Cardiac fibroblast (primary cell): ENCODE measurements around the gene BTG4.

Source experiments
- DNase-seq, 2 donors: peaks; one replicate each; pipeline versions ENCODE4 v3.0.0 to v3.0.0-alpha.2; 2010; ENCODE audit warnings: low read depth in 2 of 2
- H3K4me3 ChIP-seq, 2 donors: replicated peaks in 1 of 2; 1 replicate in 1 of 2; 2 replicates in 1 of 2; pipeline ENCODE4 v1.5.1; 2011; ENCODE audit warnings: low read depth in 2 of 2, low read length in 2 of 2, mild to moderate bottlenecking in 2 of 2, moderate library complexity in 1 of 2
- TF ChIP-seq, protein P1 (sequence below): IDR thresholded peaks from one replicate; pipeline ENCODE4 v1.5.1; 2011; ENCODE audit warnings: low read depth, mild to moderate bottlenecking, low read length, inconsistent platforms

Gene BTG4

DNA sequence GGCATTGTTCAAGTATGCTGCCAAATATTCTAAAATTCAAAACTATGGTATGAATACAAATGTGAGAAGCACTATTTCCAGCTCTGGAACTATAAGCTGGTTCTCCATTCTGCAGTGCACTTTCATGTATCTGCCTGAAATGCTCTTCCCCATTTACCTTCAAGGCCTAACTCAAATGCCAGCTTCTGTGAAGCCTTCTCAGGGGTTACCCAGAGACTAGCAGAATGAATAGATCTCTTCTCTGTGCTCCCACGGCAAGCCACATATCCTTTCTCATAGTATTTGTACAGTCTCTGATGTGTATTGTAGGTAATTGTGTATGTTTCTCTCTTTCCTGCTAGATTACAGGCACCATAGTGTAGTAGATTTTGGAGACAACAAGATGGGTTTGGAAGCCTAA is 6.5 kb upstream of the BTG4 start:
- DNase-seq = no peak
- TF ChIP-seq, protein P1, sequence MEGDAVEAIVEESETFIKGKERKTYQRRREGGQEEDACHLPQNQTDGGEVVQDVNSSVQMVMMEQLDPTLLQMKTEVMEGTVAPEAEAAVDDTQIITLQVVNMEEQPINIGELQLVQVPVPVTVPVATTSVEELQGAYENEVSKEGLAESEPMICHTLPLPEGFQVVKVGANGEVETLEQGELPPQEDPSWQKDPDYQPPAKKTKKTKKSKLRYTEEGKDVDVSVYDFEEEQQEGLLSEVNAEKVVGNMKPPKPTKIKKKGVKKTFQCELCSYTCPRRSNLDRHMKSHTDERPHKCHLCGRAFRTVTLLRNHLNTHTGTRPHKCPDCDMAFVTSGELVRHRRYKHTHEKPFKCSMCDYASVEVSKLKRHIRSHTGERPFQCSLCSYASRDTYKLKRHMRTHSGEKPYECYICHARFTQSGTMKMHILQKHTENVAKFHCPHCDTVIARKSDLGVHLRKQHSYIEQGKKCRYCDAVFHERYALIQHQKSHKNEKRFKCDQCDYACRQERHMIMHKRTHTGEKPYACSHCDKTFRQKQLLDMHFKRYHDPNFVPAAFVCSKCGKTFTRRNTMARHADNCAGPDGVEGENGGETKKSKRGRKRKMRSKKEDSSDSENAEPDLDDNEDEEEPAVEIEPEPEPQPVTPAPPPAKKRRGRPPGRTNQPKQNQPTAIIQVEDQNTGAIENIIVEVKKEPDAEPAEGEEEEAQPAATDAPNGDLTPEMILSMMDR = no peak
- no peak overlapping the region for H3K4me3 ChIP-seq

DNA sequence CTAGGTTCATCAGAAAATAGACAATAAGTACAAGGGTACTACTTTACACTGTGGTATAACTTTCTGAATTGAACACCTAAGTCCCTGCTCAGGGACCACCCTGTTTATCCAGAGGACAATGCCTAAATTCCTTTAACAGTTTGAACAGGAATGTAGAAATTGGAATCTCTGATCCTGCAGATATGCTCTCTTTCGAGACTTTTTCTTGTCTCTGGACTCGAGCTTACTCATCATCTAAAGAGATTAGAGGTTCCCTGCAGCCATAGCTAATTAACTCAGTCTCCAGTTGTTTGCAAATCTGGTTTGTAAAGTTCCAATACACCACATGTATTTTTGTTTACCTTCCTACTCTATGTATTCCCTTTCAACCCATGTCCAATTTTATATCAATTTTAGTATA is 3.4 kb upstream of the BTG4 start:
- no peak overlapping the region for H3K4me3 ChIP-seq
- TF ChIP-seq, protein P1 = no peak

DNA sequence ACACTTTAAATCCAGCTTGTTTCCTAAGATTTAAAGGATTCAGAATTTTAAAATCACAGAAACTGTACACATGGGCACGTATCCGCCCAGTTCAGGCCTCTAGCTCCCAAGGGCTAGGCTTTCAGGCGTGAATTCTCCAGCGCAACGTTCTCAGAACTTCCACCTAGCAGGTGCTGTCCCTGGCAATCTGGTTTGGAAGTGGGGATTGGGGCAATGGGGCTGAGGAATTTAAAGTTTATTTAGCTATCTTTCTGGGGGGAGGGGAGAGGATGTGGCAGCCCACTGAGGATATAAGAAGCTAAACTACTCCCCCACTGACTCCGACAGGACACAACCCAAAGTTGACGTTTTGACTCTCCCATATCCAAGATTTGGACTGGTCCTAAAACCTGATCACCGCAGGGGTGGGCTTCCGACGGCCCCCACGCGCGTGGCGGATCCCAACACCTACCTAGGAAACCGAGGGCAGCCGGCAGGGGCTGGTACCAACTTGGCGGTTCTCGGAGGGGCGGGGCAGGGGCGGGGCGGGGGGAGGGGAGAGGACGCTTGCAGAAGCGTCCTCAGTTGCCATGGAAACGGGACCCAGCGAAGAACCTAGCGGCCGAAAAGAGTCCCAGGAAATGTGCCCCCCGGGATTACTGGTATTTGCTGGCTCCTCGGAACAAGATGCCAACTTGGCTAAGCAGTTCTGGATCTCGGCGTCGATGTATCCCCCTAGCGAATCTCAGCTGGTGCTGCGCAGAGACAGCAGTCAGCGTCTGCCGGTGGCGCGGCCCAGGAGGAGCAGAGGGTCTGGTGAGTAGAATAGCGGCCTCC is 2.2 kb upstream of the BTG4 start, which contains the start of gene HOATZ:
Gene HOATZ, plus strand, starts transcription at position 563 of the 816 bp plus-strand sequence. Its CDS starts 7 bp downstream, at position 570.
- TF ChIP-seq, protein P1 = peak; percentile 22
- peak; percentile 13 to 18 for DNase-seq
- peak within 1 kb of the TSS in 1 of 2 donors; percentile 19 for H3K4me3 ChIP-seq

More for the DNA sequence above, 3.4 kb upstream of the BTG4 start:
- DNase-seq = no peak

DNA sequence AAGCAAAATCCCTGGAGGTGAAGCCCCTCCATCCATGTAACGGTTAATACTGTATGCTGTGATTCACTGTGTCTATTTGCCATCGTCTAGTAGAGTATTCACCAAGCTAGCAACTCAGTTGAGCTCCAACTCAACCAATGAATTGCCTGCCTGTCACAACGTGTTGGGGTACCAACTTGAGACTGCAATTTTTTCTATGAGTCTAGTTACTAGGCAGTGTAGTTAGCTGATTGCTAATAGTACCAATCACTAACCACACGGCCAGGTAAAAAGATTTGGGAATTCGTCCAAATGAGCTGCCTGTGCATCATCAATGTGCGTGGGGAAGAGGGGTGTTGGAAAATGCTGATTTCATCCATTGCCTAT is 1.0 kb upstream of the BTG4 start:
- H3K4me3 ChIP-seq = no peak overlapping the region
- TF ChIP-seq, protein P1 = no peak
- DNase-seq = no peak

DNA sequence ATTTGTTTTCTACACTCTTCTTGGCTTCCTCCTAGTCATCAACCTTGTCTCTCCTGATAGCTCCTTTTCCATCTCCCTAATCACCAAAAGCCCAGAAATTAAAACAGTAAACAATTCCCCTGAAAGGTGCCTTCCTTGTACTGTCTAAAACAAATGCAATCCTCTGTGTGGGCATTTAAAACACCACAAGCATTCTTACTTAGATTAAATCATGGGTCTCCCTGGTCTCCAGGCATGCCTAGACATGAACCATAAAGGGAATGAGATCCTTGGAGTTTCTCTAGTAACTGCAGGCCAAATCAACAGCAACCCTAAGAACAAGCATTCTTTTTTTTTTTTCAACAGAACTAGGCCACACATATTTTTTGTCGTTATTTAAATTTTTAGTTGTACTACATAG is 1.9 kb downstream of the BTG4 start:
- no peak for DNase-seq
- TF ChIP-seq, protein P1 = no peak
- H3K4me3 ChIP-seq = no peak overlapping the region

DNA sequence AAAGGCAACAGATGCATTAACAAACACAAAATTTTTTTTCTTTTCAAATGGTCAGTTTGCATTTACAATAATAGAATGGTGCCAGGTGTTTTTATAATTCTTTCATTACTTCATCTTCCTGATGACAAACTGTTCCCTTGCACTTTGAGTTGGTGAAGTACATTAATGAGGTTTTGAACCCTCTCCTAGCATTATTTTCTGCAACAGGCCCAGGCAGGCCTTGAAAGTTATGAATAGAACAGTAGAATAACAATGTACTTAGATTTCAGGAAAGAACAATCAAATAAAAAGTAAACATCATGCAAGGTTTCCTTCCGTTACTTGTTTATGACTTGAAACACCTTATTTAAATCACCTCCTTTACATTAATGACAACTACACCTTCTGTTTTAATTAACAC is 9.6 kb downstream of the BTG4 start:
- DNase-seq = no peak
- no peak overlapping the region for H3K4me3 ChIP-seq
- TF ChIP-seq, protein P1 = no peak
